ENCODE measurements around the gene MYL11. TPM values are rescaled to one million over a fixed set of nuclear protein-coding genes. Genes with fewer than 3 reads are reported as not detected.
A peak's percentile ranks its signal among the peaks of the same experiment; 100 is the strongest.

MYL11 gene
- total RNA-seq, 3 donors from 2014 or later (not counting 1 experiment from before 2014, with no cell fraction given) = 2.9 to 8.0 (median 7.2) TPM

DNA sequence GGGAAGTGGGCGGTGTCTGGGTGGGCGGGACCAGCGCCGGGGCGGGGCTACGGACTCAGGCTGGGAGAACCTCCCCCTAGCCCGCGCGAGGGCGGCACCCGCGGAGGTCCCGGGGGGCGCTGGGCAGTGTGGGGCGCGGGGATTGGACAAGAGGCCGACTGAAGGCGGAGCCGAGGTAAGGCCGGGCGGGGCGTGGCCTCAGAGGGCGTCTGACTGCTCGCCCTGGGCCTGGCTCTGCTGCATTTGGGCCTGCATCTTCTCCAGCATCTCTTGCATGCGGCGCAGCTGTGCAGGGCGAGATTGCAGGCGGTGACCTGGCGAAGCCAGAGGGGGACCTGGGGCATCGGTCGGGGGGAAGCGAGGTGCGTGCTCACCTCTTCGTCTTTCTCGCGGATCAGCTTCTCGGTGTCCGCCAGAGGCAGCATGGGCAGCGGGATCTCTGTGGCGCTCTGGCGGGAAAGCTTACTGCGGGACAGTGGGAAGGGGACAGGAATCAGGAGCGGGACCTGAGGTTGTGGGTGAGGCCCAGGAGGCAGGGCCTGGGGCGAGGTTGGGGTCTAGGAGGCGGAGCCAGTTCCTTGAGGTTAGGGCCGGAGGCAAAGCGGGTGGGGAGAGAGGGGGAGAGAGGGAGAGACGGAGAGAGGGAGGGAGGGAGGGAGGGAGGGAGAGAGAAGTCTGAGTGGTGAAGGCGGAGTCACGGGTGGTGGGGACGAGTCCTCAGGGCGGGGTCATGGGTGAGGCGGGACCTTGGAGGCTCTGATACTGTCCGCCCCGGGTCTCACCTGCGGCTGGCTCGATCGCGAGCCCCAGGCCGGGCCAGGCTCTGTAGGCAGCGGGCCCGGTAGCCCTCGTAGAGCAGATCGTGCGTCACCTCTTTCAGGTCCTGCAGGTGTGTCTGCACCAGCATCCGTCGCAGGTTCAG is 3.9 kb downstream of the MYL11 start:
- no peaks in the 10 kb centered on the region for H3K27me3 ChIP-seq (ENCODE audit: control insufficient read depth, insufficient read depth, low read length)
- Mint-ChIP-seq H3K27ac (peak overlapping the region; percentile 99 to 100), H3K9me3 (no peaks in the 10 kb centered on the region), H3K36me3 (no peaks in the 10 kb centered on the region), H3K27me3 (ENCODE audit: low read depth in 2 of 2) (no peaks in the 10 kb centered on the region), H3K4me1 (peaks cover 52 to 60% of the 10 kb centered on the region in 2 donors), H3K4me3 (peak overlapping the region; percentile 97)
- peak overlapping the region; percentile 64 for H3K4me3 ChIP-seq (ENCODE audit: low read length)
- H3K27ac ChIP-seq (ENCODE audit: low read length) = peak overlapping the region; percentile 99
- no peaks in the 10 kb centered on the region for H3K9me3 ChIP-seq (ENCODE audit: control insufficient read depth, insufficient read depth, low read length)
- WGBS (ENCODE audit: insufficient coverage) = 1% methylated on average over 67 of the region's 67 CpGs
- DNase-seq (peak; percentile 98 to 99), ATAC-seq (peak; percentile 85 to 97 (median 86))
- H3K36me3 ChIP-seq (ENCODE audit: control insufficient read depth, insufficient read depth, low read length) = peaks cover 16% of the 10 kb centered on the region
- TF ChIP-seq, protein P1, sequence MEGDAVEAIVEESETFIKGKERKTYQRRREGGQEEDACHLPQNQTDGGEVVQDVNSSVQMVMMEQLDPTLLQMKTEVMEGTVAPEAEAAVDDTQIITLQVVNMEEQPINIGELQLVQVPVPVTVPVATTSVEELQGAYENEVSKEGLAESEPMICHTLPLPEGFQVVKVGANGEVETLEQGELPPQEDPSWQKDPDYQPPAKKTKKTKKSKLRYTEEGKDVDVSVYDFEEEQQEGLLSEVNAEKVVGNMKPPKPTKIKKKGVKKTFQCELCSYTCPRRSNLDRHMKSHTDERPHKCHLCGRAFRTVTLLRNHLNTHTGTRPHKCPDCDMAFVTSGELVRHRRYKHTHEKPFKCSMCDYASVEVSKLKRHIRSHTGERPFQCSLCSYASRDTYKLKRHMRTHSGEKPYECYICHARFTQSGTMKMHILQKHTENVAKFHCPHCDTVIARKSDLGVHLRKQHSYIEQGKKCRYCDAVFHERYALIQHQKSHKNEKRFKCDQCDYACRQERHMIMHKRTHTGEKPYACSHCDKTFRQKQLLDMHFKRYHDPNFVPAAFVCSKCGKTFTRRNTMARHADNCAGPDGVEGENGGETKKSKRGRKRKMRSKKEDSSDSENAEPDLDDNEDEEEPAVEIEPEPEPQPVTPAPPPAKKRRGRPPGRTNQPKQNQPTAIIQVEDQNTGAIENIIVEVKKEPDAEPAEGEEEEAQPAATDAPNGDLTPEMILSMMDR (IDR thresholded peaks at IDR 0.05) = no peak
- peaks cover 70% of the 10 kb centered on the region for H3K4me1 ChIP-seq (ENCODE audit: control insufficient read depth, insufficient read depth, low read length)
- intact Hi-C loops (cut with micrococcal nuclease) = loop anchor here (1.0 to 2.0 kb wide), 2 partner anchors 8 to 44 kb away; partner anchors contain the start of gene TBC1D10B

DNA sequence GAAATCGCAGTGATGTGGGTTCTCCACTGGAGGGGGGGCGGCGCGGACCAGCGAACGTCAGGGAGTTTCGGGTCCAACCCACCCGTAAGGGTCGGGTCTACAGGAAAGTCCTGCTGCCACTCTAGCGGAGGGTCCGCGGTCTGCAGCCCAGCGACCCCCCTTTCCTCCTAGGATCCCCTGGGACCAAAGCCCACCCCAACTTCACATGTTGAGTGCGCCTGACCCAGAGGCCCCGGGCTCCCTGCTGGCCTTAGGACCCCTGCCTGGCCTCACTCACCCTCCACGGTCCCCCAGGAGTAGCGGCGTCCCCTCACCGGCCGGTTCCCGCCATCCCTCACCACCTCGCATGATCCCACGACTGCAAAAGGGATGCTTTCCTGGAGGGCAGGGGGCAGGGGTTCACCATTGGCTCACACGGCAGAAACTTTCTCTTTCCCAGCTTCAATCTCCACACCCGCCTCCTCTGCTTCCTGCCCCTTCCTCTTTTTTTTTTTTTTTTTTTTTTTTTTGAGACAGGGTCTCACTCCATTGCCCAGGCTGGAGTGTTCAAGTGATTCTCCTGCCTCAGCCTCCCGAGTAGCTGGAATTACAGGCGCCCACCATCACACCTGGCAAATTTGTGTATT is 4.7 kb downstream of the MYL11 start:
- Mint-ChIP-seq H3K4me1 (peaks cover 57 to 64% of the 10 kb centered on the region in 2 donors), H3K27me3 (ENCODE audit: low read depth in 2 of 2) (no peaks in the 10 kb centered on the region), H3K4me3 (peak overlapping the region; percentile 97), H3K36me3 (no peaks in the 10 kb centered on the region), H3K27ac (peak overlapping the region; percentile 99 to 100), H3K9me3 (no peaks in the 10 kb centered on the region)
- DNase-seq (no peak), ATAC-seq (no peak)
- Histone ChIP-seq H3K27me3 (ENCODE audit: control insufficient read depth, insufficient read depth, low read length) (no peaks in the 10 kb centered on the region), H3K4me1 (ENCODE audit: control insufficient read depth, insufficient read depth, low read length) (peaks cover 78% of the 10 kb centered on the region), H3K4me3 (ENCODE audit: low read length) (peak overlapping the region; percentile 63), H3K27ac (ENCODE audit: low read length) (peak overlapping the region; percentile 87), H3K36me3 (ENCODE audit: control insufficient read depth, insufficient read depth, low read length) (peaks cover 16% of the 10 kb centered on the region), H3K9me3 (ENCODE audit: control insufficient read depth, insufficient read depth, low read length) (no peaks in the 10 kb centered on the region)
- WGBS (ENCODE audit: insufficient coverage) = 39% methylated on average over 27 of the region's 27 CpGs
- intact Hi-C loops (cut with micrococcal nuclease) = loop anchor here (2.0 kb wide), 1 partner anchor 44 kb away; no protein-coding TSS in a partner anchor
- TF ChIP-seq, protein P1 (IDR thresholded peaks at IDR 0.05) = no peak

DNA sequence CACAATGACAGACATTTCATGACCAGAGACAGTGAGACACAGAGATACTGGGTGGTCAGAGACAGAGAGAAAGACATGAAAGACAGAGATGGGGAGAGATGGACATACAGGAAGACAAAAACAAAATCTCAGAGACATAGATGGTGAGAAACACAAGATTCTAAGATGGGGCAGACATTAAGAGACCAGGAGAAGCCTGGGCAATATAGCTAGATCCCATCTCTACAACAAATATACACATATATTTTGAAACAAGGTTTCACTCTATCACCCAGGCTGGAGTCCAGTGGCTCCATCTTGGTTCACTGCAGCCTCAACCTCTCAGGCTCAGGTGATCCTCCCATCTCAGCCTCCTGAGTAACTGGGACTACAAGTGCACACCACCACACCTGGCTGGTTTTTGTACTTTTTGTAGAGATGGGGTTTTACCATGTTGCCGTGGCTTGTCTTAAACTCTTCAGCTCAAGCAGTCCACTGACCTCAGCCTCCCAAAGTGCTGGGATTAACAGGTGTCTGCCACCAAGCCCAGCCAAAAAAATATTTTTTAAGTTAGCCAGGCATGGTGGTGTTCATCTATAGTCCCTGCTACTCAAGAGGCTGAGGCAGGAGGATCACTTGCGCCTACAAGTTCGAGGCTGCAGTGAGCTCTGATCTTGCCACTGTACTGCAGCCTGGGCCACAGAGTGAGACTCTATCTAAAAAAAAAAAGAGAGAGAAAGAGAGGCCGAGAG is 5.6 kb downstream of the MYL11 start:
- Histone ChIP-seq H3K4me3 (ENCODE audit: low read length) (no peak overlapping the region), H3K9me3 (ENCODE audit: control insufficient read depth, insufficient read depth, low read length) (no peaks in the 10 kb centered on the region), H3K36me3 (ENCODE audit: control insufficient read depth, insufficient read depth, low read length) (peaks cover 16% of the 10 kb centered on the region), H3K4me1 (ENCODE audit: control insufficient read depth, insufficient read depth, low read length) (peaks cover 79% of the 10 kb centered on the region), H3K27ac (ENCODE audit: low read length) (no peak overlapping the region), H3K27me3 (ENCODE audit: control insufficient read depth, insufficient read depth, low read length) (no peaks in the 10 kb centered on the region)
- ATAC-seq (no peak), DNase-seq (no peak)
- 91% methylated on average over 4 of the region's 4 CpGs for WGBS (ENCODE audit: insufficient coverage)
- H3K4me3 Mint-ChIP-seq = peak overlapping the region; percentile 79
- TF ChIP-seq, protein P1 (IDR thresholded peaks at IDR 0.05) = no peak
- intact Hi-C loops (cut with micrococcal nuclease) = no loop called here
- H3K4me1 Mint-ChIP-seq = peaks cover 57 to 64% of the 10 kb centered on the region in 2 donors
- no peaks in the 10 kb centered on the region for H3K27me3 Mint-ChIP-seq (ENCODE audit: low read depth in 2 of 2)
- no peaks in the 10 kb centered on the region for H3K36me3 Mint-ChIP-seq
- peak overlapping the region; percentile 99 to 100 for H3K27ac Mint-ChIP-seq
- H3K9me3 Mint-ChIP-seq = no peaks in the 10 kb centered on the region
